ENCODE results near the gene EP400.
"Not testable (repeated sequence)": the region's sequence is repeated elsewhere in the genome, so short reads cannot be mapped to it uniquely, and the experiment has no call there.

The EP400 gene

DNA sequence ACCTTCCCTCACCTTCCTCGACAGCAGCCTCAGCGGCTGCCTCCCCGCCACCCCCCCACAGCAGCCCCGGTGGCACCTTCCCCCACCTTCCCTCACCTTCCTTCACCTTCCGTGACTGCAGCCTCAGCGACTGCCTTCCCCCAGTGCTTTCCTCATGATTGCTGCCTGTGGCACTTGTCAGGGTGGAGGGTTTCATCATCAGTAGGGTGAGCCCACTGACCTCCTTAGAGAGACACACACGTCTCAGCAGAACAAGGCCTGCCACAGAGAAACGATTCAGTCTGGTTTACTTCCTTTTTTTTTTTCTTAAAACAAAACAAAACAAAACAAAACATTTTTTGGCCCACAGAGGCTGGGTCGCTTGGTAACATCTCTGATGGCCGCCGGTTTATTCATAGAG is 75.0 kb downstream of the EP400 start:
- no peak for DNase-seq

DNA sequence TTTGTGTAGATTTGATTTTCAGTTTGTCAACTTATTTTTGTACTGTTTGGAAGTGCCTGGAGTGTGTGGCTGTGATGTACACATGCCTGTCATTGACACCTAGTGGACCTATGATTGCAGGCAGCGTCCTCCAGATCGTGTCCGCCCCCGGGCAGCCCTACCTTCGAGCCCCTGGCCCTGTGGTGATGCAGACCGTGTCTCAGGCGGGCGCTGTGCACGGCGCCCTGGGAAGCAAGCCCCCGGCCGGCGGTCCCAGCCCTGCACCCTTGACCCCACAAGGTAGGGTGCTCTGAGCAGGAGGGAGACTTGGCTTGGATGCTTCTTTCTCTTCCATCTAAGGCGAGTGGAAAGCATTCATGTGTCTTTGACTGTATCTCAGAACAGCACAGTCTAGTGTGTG is 75.8 kb downstream of the EP400 start:
- no peak for DNase-seq

DNA sequence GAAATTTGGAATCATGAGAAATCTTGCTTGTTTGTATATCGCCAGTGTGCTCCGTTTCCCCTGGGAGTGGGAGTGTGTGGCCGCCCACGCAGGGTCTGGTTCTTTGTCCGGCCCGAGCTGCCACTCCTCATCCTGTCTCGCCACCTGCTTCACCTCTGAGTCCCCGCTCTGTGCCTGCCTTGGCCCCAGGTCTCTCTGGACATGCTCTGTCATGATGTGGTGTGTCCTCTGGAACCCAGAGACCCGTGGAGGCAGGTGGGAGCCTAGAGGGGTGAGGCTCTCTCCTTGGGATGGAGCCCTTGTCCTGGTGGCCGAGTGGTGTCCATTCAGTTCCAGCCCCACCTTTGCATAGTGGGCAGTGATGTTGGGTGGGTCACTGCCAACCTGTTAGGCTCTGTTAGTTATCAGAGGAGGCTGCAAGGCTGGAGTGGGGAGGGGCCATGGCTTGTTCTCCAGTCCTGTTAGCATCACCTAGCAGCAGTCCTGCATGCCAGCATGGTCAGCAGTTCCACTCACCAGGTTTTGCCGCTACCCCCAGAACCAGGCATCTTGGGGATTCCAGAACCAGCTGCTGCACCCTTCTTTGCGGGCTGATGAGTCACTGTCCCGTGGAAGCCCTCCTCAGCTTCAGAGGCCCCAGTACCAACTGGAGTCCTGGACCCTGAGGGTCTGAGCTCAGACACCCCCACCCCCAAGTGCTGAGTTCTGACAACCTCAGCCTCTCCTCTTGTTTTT is 76.5 kb downstream of the EP400 start:
- DNase-seq: no peak

DNA sequence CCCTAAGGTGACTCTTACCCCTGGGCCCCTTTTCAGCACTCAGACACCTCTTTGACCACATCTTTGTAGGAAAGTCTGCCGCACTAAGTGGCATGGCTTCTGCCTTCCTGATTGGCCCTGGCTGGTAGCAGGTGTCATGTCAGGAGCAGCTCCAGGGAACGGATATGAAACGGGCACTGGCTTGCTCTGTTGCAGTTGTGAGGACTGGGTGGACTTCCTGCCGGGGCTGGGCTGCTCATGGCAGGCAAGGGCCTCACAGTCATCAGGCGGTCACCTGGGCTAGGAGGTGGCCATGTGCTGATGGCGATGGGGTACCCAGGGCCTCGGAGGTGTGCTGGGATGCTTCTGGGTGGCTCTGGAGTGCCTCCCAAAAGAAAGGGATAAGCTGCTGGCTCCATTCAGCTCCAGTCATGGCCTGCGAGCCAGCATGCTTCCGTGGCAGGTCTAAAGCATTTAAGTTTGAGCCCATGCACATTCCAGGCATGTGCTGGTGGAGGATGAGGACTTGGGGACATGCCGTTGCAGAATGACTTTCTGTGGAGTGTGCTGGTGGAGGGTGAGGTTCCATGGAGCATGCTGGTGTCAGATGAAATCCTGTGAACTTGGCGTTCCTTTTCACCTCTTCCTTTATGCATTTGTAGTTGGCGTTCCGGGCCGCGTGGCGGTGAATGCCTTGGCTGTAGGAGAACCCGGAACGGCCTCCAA is 77.2 kb downstream of the EP400 start:
- no peak for DNase-seq

DNA sequence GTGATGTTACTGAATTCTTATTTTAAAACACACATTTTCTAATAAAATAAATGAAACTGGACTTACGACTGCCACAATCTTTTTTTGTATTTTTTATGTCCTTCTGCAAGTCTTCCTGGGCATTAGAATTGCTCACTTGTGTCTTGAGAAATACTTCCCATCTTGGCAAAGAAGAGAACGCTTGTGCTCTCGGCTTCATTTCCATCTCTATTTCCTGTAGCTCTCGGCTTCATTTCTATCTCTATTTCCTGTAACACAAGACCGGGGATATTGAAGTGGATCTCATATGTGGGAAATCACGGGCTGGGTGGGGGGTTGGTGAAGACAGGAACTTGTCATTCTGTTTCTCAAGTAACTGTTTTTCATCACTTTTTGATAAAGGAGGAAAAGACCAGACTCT is 77.9 kb downstream of the EP400 start:
- DNase-seq: no peak

DNA sequence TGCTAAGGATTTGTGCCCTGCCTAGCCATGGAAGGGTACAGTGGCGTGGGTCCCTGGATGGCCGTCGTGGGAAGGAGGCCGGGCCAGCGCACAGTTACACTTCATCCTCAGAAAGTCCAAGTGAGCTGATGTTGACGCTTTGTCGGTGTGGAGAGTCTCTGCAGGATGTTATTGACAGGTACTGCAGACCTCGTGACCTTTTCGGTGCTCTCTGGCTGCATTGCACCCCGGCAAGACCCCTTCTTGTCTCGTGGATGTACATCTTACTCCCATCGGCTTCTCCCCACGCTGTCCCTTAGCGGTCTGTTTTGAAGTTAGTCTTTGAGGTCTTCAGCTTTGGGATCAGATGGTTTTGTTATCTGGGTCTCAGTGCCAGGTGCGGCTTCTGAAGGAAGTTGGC is 78.4 kb downstream of the EP400 start:
- no peak for DNase-seq

DNA sequence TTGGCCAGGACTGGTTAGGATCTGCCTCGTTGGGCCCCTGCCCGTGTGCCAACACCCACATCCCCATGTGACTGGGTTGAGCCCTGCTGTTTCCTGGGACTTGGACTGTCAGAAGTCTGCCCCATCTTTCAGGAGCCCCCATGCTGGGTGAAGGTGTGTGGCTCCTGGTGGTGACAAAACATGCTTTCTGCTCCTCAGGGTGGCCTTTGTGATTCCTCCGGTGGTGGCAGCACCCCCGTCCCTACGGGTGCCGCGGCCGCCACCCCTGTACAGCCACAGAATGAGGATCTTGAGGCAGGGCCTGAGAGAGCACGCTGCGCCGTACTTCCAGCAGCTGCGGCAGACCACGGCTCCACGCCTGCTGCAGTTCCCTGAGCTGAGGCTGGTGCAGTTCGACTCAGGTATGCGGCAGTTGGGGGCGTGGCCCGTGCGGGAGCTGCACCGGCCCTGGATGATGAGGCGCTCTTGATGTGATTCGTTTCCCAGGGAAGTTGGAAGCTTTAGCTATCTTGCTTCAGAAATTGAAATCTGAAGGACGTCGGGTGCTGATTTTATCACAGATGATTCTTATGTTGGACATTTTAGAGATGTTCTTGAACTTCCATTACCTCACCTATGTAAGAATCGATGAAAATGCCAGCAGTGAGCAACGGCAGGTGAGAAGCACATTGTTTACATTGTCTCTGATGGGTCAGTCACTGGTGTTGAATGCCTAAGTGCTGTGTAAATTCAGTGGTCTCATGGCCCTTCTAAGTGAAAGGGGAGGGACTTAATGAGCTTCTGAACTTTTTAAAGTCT is 80.0 kb downstream of the EP400 start:
- DNase-seq: no peak

DNA sequence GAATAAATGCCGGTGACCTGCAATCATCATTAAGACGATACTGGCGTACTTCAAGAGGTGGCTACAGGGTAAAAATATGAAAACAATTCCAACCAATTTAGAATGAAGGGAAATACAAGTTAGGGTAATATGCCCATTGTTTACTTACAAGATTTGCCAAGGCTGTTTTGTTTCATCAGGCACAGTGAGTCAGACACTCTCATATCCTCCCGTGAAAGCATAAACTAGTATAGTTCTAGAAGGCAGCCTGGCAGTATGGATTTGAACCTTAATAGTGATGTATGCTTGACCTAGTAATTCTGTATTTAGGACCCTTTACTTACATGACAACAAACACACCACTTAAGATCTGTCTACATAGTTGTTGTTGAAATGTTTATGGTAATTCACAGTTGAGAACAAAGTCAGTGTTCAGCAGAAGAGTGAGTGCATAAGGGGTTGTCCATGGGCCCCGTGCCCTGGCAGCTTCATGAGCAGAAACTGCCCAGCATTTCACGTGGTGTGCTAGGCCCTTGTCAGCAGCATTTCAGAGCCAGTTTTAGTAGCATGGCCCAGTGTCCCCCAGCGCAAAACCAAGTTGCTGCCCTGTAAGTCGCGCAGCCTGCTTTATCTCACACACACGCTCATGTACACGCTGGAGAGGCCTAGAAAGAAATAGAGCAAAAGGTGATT is 80.8 kb downstream of the EP400 start:
- DNase-seq: no peak

DNA sequence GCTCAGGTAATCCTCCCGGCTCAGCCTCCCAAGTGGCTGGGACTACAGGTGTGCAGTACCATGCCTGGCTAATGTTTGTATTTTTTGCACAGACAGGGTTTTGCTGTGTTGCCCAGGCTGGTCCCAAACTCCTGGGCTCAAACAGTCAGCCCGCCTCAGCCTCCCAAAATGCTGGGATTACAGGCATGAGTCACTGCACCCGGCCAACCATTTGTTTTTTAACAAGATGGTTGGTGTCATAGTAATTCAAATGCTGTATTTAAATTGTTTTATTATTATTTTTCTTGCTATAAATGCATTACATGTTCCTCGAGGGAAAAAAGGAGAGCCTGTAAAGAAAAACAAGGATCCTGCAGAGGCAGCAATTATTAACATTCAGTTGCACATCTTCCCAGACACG is 83.9 kb downstream of the EP400 start:
- DNase-seq: no peak

DNA sequence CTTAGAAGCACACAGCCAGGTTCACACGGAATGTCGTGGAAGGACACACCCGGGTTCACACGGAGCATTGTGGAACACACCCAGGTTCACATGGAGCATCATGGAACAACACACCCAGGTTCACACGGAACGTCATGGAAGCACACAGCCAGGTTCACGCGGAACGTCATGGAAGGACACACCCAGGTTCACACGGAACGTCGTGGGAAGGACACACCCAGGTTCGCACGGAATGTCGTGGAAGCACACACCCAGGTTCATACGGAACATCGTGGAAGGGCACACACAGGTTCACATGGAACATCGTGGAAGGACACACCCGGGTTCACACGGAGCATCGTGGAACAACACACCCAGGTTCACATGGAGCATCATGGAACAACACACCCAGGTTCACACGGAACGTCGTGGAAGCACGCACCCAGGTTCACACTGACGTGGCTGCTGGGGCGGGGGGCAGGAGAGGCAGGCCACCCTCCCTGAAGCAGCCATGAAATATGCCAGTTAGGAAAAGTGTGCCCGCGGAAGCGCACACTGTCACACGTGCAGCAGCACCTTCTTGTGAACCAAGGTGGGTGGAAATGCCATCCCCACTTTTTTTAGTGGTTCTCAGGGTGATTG is 86.4 kb downstream of the EP400 start:
- no peak for DNase-seq

DNA sequence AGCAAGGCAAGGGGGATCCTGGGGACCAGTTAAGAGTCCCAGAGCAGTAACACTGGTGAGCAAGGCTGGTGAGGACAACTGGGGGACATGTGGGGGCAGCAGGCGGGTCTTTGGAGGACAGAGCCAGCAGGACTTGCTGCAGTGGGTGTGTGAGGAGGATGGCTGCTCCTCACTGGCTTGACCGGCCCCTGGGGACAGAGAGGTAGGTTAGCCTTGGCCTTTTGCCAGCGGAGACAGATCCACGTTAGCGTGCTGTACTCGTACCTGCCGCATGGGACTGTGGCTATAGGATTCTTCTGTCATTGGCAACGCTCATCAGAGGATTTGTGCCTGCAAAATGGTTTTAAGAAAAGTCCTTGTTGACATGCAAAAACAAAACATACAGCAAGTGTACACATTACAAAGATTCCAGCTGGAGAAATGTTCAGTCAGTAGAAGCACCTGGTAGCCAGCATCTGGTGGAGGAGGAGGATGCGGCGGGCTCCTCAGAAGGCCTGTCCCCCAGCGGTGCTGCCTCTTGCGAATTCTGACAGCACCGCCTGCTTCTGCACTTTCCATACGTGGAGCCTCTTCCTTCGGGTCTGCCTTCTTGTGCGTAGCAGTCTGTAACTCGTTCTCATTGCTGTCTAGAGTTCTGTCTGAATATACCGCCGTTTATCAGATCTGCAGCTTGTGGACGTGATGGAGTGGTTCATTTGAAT is 91.3 kb downstream of the EP400 start:
- DNase-seq: no peak

DNA sequence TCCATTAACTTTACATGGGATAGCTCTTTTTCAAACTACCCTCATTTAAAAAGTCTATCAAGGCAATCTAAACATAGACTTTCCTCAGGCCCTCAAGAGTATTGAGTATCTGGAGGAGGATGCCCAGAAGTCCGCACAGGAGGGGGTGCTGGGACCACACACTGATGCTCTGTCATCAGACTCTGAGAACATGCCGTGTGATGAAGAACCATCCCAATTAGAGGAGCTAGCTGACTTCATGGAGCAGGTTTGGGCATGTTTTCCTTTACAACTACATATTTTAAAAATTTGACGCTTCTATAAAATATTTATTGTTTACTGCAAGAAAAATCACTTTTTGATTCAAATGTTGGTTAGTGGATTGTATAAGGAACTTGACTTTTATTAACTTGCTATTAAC is 93.5 kb downstream of the EP400 start:
- no peak for DNase-seq

DNA sequence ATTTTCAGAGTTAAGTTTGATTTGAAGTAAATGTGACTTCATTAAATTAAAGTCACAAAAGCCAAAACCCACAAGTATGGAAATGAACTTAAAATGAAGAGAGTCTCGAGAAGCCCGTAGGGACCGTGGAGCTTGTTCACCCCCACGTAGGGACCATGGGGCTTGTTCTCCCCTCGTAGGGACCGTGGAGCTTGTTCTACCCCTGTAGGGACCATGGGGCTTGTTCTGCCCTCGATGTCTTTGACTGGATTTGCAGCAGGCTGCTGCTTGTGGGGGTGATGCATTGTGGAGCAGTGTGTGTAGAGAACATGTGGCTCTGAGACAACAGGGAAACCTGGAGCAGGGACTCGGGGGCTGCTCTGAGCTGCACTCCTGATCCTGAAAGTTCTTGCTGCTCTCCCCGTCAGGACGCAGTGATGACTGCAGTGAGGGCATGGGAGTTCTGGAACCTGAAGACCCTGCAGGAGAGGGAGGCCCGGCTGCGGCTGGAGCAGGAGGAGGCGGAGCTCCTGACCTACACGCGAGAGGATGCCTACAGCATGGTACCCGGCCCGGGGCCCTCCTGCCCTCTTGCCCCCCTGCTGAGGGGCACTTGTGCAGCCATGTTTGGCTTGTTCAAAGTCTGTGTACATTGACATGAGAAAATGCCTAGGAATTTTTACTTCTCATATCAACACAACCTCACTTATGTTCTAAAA is 94.2 kb downstream of the EP400 start:
- no peak for DNase-seq

DNA sequence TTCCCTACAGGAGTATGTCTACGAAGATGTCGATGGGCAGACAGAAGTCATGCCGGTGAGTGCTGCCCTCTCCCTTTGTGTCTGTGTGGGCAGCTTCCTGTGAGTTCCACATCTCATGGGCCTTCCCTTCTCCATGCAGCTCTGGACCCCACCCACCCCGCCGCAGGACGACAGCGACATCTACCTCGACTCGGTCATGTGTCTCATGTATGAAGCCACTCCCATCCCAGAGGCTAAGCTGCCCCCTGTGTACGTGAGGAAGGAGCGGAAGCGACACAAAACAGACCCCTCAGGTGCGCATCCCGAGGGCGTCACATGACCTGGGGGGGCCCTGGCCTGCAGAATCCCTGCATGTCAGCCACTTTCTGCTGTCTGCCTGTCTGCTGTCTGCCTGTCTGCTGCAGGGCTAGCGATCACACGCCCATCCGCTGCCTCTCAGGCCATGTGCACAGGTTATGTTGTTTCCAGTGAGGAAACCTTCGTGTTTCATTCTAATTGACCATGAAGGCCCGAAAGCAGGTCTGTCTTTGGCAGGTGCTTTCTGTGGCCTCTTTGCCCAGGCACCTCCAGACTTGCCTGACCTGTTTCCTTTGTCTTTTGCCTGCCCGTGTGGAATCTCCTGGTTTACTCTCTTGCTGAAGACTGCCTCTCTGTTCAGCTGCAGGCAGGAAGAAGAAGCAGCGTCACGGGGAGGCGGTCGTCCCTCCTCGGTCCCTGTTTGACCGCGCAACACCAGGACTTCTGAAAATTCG is 95.1 kb downstream of the EP400 start:
- no peak for DNase-seq

DNA sequence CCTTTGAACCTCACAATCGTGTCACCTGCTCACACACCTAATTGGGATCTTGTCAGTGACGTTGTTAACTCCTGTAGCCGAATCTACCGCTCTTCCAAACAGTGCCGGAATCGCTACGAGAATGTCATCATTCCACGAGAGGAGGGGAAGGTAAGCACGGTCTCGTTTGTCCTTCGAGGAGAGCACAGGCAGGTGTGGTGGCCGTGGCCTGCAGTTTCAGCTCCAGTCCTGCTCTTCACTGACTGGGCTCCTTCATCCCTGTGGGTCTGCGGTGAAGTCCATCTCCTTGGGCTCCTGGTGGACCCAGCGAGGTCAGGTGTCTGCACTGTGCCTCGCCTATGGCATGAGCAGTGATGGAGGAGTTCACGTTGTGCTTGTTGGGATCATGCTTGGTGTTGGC is 96.0 kb downstream of the EP400 start:
- no peak for DNase-seq

DNA sequence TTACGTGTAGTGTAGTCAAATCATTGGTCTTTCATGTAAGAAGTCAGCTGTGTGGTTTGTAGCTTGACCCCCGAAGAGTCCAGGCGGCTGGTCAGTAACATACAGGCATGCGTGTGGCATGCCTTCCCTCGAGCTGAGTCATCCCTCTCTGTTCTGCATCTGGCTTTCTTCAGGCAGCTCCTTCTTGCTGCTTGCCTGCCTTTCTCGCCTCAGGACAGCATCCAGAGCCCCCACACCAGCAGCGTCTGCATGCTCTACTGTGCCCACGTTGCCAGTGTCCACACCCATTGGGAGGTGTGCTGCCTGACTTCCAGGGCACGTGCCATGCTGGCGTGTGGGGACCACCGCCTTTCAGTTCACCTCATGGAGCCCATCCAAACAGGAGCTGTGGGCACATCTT is 96.8 kb downstream of the EP400 start:
- no peak for DNase-seq

DNA sequence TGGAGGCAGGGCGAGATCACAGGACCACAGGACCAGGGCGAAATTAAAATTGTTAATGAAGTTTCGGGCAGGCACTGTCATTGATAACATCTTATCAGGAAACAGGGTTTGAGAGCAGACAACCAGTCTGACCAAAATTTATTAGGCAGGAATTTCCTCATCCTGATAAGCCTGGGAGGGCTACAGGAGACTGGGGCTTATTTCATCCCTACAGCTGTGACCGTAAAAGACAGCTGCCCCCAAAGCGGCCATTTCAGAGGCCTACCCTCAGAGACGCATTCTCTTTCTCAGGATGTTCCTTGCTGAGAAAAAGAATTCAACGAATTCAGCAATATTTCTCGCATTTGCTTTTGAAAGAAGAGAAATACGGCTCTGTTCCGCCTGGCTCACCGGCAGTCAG is 97.9 kb downstream of the EP400 start:
- DNase-seq: not testable (repeated sequence)

DNA sequence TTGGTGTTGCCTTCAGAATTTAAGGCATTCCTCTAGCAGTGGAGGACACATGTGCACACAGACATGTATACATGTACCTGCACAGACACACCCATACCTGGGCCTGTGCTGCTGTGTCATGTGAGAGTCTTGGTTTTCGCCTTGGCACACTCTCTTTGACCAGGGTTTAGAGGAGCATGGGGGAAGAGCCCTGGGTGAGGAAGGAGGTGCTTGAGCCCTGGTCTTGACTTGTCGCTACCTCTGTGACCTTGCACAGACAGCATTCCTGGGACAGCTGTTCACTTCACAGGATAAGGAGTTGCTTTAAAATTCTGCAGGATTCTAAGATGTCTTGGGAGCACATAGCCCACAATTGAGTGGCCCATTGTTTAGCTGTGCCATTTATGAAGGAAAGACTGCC is 99.7 kb downstream of the EP400 start:
- no peak for DNase-seq

DNA sequence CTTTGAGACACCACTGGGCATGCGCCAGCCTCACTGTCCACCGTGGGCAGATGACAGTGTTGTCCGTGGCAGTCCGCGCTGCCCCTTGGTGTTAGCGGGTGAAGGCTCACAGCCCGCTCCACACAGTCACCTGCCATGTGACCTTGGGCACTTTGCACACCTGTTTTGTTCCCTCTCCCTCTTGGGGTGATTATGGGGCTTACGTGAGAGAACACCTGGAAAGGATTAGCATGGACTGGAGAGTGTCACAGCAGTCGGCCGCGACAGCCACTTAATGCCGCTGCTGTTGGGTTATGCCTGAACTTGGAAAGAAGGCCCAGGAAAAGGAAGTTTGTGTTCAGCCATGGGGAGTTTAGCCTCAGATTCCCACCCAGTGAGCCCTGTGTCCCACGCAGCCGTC is 100.1 kb downstream of the EP400 start:
- no peak for DNase-seq

DNA sequence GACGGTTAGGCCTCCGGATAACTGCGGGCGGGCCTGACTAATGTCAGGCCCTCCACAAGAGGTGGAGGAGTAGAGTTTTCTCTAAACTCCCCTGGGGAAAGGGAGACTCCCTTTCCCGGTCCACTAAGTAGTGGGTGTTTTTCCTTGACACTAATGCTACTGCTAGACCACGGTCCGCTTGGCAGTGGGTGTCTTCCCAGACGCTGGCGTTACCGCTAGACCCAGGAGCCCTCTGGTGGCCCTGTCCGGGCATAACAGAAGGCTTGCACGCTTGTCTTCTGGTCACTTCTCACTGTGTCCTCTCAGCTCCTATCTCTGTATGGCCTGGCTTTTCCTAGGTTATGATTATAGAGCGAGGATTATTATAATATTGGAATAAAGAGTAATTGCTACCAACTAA is 102.0 kb downstream of the EP400 start:
- DNase-seq: not testable (repeated sequence)

Measured in activated naive CD4-positive, alpha-beta T cell treated with Interleukin-2 at 50 U/mL for 16 hours (primary cell).